ENCODE data around the gene HDAC7.

Gene HDAC7

DNA sequence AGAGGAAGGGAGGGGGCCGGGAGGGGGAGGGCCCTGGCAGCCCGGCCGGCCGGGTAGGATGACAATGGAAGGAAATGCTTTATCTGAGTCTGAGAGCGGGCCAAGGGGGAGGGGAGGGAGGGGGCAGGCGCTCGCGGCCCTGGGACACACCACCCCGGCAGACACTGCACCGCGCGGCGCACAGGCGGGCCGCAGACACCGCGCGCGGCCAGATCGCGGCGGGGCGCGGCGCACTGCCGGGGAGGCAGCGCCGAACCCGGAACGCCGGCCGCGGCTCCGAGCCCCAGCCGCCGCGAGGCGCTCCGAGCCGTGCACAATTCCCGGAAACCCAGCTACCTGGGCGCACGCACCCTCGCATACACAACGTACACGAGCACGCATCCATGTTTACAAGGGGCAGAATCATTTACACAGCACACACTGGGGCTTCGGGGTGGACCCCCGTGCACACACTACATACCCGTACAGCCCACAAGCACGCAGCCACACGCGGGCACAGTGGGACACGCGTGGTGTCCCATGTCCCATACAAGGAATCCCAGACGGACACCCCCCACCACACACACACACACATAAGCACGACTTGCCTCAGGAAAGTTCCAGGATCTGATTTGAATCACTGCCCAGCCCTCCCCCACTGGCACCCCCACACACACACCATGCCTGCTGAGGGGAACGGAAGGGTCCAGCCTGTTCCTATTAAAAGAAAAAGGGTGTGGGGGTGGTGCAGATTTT is at the start of gene HDAC7:
TSS of gene HDAC7 (minus strand) at position 8 of the 735 bp plus-strand sequence. CDS start 118 bp downstream, outside the sequence.
- DNase-seq = peak; percentile 63

DNA sequence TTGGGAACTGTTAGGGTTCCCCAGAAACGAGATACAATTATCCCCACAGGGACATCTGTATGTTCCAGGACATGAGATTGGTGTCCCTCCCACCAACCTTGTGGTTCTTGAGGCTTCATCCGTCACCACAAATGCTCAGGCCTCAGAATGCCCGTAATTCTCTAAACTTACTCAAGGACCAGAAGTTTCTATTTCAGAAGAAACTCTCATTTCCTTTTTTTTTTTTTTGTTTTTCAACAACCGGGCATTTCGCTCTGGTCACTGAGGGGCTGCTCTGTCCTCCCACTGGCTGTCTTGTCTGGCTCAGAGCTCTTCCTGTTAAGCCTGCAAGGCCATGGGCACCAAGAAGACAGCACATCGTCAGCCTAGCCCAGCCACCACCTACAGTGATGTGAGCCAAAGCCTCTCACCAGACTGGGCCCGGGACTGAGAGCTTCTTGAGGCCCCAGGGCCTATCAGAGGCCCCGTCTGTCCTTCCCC is 48.9 kb upstream of the HDAC7 start:
- DNase-seq = no peak

DNA sequence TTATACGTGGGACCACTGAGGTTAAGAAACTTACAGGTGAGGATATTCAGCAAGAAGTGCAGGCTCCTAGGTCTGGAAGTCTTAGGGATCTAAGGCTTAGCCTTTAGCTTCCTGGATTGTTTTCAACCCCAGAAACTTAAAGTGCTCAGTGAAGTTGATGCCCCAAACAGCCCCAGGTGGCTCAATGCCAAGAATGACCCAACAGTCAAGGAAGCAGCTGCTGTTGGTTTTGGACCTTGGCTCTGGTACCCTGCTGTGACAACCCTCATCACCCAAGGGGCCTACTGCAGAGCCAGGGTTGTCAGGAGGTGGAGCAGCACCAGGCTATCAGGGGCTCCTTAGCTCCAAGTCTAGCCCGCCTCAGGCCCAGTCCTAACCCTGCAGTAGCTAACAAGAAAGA is 48.3 kb upstream of the HDAC7 start:
- no peak for DNase-seq

DNA sequence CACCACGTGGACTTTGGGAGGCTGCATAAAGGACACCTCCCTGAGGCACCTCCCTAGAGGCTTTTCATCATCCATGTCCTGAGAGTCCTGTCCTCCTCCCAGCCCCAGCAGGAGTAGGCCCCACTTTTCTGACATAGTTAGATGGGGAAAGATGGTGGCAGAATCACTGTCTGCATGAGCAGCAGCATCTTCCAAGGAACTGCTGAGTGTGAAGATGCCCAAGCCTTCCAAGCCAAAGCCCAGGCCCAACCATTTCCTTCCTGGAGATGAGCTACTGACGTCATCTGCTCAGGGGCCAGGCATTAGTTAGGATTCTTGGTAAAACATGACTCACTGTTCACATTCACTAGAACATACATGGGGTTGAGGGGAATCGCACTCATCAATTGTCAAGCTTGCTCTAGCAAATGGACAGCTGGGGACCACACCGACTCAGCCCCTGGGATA is 47.8 kb upstream of the HDAC7 start:
- DNase-seq = no peak

DNA sequence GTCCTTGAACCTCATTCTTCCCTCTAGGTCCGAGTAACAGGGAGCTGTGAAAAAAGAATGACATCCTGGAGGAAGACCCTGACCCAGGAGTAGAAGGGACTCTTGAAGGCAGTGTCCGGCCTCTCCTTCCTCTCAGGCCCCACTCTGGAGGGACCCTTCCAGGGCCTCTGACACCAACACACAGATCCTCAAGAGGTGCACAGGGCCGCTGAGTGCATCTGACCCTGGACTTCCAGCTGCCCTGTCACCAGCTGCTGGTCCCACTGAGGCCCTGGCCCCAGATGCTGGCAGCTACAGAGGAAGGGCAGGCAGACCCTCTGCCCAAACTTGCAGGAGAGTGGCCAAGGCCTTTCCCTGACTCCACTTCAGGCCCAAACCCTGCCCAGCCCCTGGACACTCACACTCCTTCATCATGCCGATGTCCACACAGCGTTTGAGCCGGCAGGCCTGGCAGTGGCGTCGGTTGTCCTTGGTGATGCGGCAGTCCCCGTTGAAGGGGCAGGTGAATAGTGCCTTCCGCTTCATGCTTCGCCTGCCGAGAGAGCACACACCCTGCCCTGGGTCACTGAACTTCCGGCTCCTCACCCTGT is 45.0 kb upstream of the HDAC7 start:
- no peak for DNase-seq

DNA sequence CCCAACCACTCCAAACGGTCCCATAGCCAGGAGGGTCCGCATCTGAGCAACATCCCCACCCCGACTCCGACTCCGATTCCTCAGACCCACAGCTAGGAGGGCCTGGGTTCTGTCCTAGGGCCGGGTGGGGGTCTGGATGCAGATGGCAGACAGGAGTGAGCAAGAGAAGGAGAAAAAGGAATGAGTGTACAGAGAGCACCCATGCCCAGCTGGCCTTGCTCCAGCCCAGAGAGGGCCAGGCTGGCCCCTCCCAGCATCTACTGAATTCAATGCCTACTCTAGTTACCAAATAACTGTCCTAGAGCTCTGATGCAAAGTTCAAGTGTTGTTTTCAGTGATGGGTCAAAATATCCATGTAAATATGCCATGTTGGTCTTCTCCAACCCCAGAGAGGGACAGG is 44.3 kb upstream of the HDAC7 start:
- no peak for DNase-seq

DNA sequence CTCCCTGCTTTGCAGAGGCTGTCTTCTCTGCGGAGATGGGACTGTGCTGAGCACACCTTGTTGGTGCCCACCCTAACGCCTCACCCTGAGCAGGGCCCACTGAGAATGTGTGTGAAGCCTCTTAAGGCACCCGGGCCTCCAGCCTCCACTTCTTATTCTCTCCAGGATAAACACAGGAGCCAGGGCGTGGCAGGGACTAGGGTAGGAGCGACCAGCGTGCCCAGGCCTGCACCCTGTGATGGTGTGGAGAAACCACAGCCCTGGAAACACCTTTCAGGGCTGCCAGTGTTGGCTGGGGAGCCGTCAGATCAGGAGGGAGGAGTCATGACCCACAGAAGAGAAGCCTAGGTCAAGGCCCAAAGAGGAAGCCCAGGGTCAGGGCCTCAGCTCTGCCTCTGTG is 43.8 kb upstream of the HDAC7 start:
- DNase-seq = no peak

DNA sequence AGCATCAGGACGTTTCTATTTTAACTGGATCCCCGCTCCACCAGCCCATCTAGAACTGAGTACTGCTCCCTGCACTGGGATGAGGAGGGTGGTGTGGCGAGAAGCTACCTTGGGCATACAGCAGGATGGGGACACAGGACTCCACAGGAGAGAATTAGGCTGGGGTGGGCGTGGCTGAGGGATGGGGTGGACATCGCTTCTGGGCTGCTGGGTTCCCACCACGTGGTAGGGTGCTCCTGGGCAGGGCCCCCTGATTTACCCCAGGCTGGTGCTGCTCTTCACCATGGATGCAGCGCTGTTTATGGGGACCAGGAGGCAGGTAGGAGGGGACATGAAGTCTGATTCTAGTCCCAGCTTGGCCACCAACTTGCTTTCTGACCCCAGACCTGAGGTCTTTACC is 43.2 kb upstream of the HDAC7 start:
- DNase-seq = no peak

DNA sequence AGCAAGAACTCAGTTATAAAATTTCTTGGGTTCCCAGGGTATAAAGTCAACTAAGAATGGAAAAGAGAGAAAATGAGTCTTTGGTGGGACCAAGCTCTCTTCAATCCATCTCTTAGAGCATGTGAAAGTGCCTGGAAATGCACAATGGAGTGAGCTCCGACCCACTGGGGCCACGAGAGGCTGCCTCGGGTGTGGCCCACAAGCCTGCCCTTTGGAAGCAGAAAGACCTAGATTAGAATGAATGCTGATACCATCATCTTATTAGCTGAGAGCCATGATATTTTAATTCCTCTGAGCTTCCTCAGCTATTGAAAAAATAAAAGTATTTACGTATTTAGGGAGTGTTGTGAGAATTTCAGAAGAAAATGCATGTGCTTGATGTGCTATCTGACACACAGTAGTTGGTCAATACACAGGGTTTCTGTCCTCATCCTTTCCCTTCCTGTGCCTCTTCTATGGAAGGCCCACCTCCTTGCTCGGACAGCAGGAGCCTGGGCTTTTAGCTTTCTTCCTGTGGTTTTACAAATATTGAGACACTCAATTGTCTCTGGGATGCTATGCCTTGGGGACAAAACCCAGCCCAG is 42.6 kb upstream of the HDAC7 start:
- DNase-seq = no peak

DNA sequence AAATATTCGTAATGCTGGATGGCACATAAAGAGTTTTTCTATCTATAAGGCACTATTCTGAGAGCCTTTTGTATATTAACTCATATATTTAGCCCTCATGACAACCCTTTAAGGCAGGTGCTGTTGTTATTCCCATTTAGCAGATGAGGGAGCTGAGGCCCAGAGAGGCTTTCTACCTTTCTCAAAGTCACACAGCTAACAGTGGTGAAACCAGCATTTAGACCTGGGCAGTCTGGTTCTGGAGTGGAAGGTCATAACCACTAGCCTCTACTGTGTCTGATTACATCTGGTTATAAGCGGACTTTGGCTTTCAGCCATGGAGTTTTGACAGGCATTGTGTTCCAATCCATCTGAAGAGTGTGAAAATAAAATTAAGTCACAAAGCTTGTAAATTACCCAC is 41.2 kb upstream of the HDAC7 start:
- DNase-seq = no peak

DNA sequence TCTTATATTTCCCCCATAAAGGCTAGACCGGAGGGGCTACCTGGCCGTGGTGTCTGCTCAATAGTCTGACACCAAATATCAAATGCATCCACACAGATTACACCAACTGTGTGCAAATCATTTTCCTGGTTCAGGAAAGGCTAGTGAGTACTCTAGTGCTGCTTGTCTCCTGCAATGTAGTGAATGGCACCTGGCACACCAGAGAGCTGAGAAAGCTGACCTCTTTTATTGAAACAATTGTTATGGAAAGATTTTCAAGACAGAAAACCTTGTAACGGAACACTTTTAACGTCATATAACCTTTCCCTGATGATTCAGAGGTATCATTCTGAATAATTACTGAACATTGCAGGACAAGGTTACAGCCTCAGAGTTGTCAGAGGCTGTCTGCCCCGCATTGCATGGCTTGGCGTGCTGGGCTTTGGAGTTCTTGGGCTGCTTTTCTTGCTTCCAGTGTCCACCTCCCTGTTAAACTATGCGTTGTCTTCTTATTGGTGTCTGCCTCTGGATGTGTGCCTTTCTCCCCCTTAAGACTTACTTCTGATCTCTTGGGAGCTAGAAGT is 40.7 kb upstream of the HDAC7 start:
- DNase-seq = no peak

DNA sequence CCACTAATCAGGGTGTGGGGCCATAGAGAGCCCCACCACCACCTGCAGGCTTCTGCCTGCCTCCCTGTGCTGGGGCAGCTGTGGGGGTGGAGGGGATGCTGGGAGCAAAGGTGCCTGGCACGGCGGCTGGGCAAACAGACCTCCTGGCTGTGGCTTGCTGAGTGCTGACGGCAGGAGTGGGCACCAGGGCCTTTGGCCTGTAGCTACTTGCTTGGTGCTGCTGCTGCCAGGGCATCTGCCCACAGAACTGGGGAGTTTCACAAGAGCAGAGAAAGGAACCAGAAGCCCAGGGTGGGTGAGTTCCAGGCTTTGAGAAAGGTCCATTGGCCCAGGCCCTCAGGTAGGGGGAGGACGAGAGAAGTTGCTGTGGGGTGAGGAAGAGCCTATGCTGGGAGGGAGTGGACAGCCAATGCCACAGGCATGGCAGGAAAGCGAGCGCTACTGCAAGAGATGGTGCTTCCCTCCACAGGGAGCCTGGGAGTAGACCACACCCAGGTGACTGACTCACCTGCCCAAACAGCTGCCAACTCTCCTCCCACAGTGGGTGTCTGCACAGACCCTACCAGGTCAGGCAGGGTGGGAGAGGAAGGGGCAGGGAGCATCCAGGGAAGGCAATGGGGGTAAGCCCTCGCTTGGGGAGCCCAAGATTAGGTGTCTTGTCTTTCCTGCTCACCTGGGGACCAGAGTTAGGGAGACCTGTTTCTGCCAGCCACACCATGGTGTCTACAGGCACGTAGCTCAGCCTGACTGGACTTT is 39.0 kb upstream of the HDAC7 start:
- no peak for DNase-seq

DNA sequence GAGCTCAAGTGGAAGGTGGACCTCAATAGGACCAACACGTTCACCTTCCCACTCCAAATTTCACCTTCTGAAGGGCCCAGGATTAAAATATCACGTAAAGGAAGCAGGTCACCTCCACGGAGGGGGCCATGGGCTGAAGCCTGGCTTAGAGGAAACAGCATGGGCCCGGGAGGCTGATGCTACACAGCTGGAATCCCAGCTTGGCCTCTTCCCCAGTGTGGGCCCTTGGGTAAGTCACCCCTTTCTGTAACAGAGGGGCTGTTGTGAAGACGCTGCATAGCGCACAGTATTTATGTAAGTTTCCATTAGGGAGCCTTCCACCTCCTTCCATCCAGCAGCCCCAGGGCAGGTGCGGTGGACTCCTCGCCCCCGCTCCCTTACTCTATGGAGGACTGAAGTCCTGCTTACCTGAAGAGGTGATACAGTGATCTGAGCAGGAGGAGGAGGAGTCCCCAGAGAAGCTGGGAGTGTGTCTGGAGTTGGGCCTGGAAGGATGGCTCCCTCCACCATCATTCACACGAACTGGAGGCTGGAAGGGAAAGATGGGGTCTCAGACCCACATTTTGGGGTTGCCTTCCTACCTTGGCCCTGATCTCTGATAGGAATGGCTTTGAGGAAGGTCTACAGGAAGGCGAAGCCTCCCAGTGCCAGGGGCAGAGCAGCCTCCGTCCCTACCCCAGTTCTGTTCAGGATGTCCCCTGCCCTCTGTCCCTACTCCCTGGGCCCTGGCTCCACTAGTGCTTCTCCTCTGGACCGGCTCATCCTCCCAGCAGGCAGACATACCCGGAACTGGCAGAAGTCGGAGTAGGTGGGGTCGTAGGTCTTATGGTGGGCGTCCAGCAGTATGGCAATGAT is 37.2 kb upstream of the HDAC7 start:
- DNase-seq = no peak

DNA sequence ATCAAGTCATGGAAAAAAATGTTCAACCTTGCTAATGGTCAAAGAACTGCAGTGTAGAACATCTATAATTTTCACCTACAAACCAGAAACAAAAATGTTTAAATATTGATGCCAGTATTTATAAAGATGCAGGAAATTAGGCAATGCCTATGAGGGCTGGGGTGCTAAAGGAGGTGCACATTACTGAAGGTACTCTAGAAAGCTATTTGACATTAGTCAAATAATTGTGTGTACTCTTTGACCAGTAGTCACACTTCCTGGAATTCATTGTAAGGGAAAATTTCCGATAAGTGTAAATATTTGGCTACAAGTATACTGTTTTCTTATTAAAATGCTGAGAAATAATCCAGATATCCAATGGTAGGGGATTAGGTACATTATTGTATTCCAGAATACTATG is 36.4 kb upstream of the HDAC7 start:
- DNase-seq = no peak

DNA sequence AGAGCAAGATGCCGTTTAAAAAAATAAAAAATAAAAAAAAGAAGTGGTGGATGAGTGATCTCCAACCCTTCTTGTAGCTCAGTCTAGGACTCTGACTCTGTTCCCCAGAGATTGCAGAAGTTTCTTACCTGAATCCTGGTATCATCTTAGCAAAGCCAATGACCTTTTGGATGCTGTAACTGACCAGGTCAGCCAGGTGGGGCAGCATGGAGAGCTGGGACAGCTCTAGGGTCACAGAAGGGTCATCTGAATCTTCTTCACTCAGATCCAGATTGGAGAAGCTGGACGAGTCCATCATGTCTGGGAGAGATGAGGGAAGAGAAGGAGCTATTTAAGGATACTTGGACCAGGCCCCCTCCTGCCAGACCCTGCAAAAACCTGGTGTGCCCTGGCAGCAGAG is 35.8 kb upstream of the HDAC7 start:
- DNase-seq = no peak

DNA sequence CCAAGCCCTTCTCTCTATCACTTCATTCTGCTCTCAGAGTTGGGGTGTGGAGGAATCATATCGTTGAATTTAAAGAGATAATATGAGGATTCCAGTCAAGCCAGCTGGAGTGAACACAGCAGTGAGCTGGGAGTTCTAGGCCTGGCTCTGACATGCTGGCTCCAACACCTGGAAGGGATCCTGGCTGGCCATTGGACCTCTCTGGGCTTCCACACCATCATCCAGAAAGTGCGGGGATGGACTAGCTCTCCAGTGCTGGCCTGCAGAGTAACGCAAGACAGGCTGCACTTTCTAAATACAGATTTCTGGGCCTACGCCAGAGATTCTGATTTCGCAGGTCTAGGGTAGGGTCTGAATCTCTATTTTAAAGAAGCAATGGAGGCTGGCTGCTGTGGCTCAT is 34.8 kb upstream of the HDAC7 start:
- DNase-seq = no peak

DNA sequence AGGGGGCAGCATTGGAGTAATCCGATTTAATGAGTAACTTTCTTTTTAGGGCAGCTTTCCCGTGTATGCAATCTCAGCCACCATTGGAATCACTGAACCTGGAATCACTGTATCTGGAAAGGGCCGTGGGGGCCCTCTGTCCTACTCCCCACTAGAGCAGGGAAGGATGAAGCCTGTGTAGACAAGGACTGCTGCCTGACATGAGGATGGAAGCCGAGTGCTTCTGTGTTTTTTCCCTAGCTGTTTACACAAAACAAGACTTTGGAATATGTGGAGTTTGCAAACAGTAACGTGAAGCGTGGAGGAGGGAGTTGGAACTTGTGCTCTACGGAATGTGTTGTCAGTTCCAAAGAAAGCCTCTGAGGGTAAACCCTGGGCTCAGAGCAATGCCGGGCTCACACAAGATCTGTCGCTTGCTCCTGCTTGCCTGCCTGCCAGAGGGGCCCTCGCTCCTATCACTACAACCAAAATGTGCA is 32.4 kb upstream of the HDAC7 start:
- DNase-seq = no peak

DNA sequence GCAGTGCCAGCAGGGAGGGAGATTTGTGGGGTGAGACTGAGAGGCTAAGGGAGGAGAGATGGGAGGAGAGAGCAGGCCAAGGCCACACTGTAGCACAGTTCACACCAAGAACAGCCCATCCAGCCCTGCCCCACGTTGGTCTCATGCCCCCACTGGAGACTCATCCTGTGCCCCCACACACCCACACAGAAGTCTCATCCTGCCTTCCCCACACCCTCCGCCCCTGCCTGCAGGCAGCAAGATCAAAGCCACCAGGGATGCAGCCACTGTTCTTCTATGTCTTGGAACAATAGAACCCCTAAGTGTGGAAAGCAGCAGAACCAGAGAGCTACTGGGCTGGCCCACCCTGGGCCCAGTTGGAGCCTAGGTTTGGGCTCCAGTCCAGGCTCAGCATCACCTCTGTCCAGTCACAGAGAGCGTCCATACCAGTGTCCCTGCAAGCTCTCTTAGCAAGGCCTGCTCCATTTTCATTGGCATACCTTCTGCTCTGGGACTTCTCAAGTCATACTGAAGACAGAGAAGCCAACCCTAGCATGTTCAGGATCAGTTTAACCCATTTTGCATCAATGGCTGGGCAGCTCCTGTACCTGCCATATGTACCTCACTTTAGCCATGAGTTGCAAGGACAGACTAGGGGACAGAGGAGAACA is 31.7 kb upstream of the HDAC7 start:
- DNase-seq = no peak

DNA sequence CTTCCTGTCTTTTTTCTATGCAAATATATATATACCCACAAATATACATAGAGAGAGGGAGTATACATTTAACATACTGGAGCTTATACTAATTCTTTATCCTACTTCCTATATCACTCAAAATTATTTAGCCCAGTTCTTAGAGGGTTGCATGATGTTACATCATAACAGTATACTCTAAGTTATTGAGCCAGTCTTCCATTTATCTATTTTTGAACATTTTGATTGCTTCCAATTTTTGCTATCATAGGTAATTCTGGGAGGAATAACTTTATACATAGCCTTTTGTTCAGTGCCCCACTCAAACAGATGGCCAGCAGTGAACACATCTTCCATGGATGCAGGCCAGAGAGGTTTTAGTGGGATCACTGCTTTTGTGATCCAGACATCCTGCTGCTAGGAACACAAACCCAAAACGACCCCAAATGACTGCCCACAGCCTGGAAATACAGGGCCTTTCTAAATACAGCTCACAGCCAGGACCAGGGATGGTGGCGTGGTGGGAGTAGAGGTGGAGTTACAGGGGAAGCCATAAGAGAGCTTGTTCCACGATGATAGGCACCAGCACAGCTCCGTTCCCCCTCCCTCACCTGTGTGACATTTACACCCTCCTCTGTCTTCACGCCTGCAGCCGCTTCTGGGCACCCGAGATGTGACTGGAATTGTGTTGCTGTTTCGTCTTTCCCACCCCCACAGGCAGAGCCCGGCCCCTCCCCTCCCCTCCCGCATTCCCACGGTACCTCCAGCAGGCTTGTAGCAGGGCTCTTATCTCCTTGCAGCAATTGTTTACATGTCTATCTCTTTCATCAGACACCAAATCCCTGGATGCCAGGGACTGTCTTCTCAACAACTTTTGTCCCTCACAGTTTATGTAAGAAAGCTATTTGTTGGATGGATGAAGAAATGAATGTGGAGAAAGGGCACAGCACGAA is 30.7 kb upstream of the HDAC7 start:
- DNase-seq = no peak

DNA sequence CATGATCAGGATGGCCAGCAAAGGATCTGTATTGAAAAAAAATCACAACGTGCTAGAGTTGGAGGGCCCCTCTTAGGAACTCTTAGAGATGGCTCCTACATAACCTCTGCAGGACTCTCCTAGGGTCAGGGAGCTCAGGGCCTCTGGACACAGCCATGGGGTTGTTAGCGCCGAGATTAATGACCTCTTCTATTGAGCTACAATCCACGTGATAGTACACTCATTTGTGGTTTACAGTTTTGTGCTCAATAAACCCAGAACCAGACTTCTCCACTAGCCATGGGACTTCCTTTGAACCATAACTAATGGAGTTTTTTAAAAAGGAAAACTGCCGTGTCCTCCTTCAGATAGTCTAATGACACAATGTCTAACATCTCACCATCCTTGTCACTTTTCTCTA is 29.6 kb upstream of the HDAC7 start:
- DNase-seq = no peak

All from activated CD4-positive, CD25-positive, alpha-beta regulatory T cell treated with anti-CD3 and anti-CD28 coated beads, Interleukin-2, amount 50 U/mL, for 72 hours (primary cell).